Measurements from ENCODE around the gene ACKR2.

The ACKR2 gene

GRCh38 chr3:42873221-42873982 is 64.2 kb downstream of the ACKR2 start:
- no peak for TF ChIP-seq CTCF (IDR thresholded peaks at IDR 0.05; ENCODE audit: insufficient read depth, missing control alignments)
- DNase-seq (ENCODE audit: insufficient read length, low spot score) (no peak), FAIRE-seq (no peak)

GRCh38 chr3:42874749-42875148 is 65.5 kb downstream of the ACKR2 start:
- FAIRE-seq (no peak), DNase-seq (ENCODE audit: insufficient read length, low spot score) (no peak)
- no peak for TF ChIP-seq CTCF (IDR thresholded peaks at IDR 0.05; ENCODE audit: insufficient read depth, missing control alignments)

- FAIRE-seq: no peak
- no peak for DNase-seq (ENCODE audit: insufficient read length, low spot score)
- TF ChIP-seq CTCF (IDR thresholded peaks at IDR 0.05; ENCODE audit: insufficient read depth, missing control alignments): no peak
Observed at GRCh38 chr3:42875325-42876151, 66.3 kb downstream of the ACKR2 start, which contains the start of gene CYP8B1. CYP8B1 (minus strand) TSS chr3:42875879; CDS start chr3:42875816, 63 bp downstream.

- no peak for TF ChIP-seq CTCF (IDR thresholded peaks at IDR 0.05; ENCODE audit: insufficient read depth, missing control alignments)
- no peak for FAIRE-seq
- DNase-seq (ENCODE audit: insufficient read length, low spot score): no peak
Observed at GRCh38 chr3:42876401-42876800, 67.2 kb downstream of the ACKR2 start.

GRCh38 chr3:42876940-42877720 is 67.9 kb downstream of the ACKR2 start:
- DNase-seq (ENCODE audit: insufficient read length, low spot score): no peak
- FAIRE-seq: no peak
- TF ChIP-seq CTCF (IDR thresholded peaks at IDR 0.05; ENCODE audit: insufficient read depth, missing control alignments): no peak

GRCh38 chr3:42877881-42878280 is 68.6 kb downstream of the ACKR2 start:
- TF ChIP-seq CTCF (IDR thresholded peaks at IDR 0.05; ENCODE audit: insufficient read depth, missing control alignments): no peak
- no peak for FAIRE-seq
- no peak for DNase-seq (ENCODE audit: insufficient read length, low spot score)

All from D721Med (cell line).